Liver (tissue), 9 donors: ENCODE results near the gene ARHGEF33. TPM values are rescaled to one million over a fixed set of nuclear protein-coding genes. Genes with fewer than 3 reads are reported as not detected.

Source experiments
- DNase-seq: peaks from one replicate; pipeline ENCODE4 v3.0.0-alpha.2; 2017; ENCODE audit warnings: low spot score
- H3K27ac ChIP-seq, 2 donors: one replicate each; pipeline ENCODE4 v1.7.0; 2013; ENCODE audit warnings: inconsistent platforms in 2 of 2, low read length in 2 of 2, control low read depth in 1 of 2, low read depth in 1 of 2, mild to moderate bottlenecking in 1 of 2
- H3K27me3 ChIP-seq, 4 donors: one replicate each; pipeline versions ENCODE4 v1.6.1 to v1.7.0; 2013; ENCODE audit warnings: low read length in 3 of 4, inconsistent platforms in 1 of 4, mild to moderate bottlenecking in 1 of 4, moderate library complexity in 1 of 4; ENCODE audit not compliant: control insufficient read depth in 4 of 4, insufficient read depth in 4 of 4
- H3K36me3 ChIP-seq, 4 donors: one replicate each; pipeline versions ENCODE4 v1.6.1 to v1.7.0; 2013; ENCODE audit warnings: low read length in 3 of 4, mild to moderate bottlenecking in 3 of 4, low read depth in 1 of 4, moderate library complexity in 1 of 4; ENCODE audit not compliant: control insufficient read depth in 4 of 4, insufficient read depth in 3 of 4
- H3K4me1 ChIP-seq, 4 donors: one replicate each; pipeline versions ENCODE4 v1.6.1 to v1.7.0; 2013; ENCODE audit warnings: low read length in 3 of 4, mild to moderate bottlenecking in 3 of 4, moderate library complexity in 1 of 4; ENCODE audit not compliant: control insufficient read depth in 4 of 4, insufficient read depth in 4 of 4
- H3K4me3 ChIP-seq, 3 donors: one replicate each; pipeline versions ENCODE4 v1.6.1 to v1.7.0; 2013; ENCODE audit warnings: low read length in 3 of 3, control low read depth in 1 of 3, low read depth in 1 of 3, mild to moderate bottlenecking in 1 of 3
- H3K9ac ChIP-seq, 2 donors: one replicate each; pipeline ENCODE4 v1.7.0; 2013; ENCODE audit warnings: low read length in 2 of 2, mild to moderate bottlenecking in 2 of 2, moderate library complexity in 2 of 2, control low read depth in 1 of 2, low read depth in 1 of 2
- H3K9me3 ChIP-seq, 4 donors: one replicate each; pipeline versions ENCODE4 v1.6.1 to v1.7.0; 2013; ENCODE audit warnings: low read length in 3 of 4; ENCODE audit not compliant: control insufficient read depth in 4 of 4
- EGR1 ChIP-seq, 2 donors: IDR thresholded peaks; 2 replicates each; pipeline ENCODE4 v1.6.1; 2016 to 2018; ENCODE audit warnings: antibody characterized with exemption in 2 of 2, low read depth in 2 of 2
- FOXA1 ChIP-seq: IDR thresholded peaks from 2 replicates; pipeline ENCODE4 v1.6.1; 2016; ENCODE audit warnings: antibody characterized with exemption
- FOXA2 ChIP-seq: IDR thresholded peaks from 2 replicates; pipeline ENCODE4 v1.6.1; 2016; ENCODE audit warnings: antibody characterized with exemption
- GABPA ChIP-seq, 2 donors: IDR thresholded peaks in 1 of 2; conservative IDR thresholded peaks in 1 of 2; 2 replicates each; pipeline ENCODE4 v1.6.1; 2016; ENCODE audit warnings: antibody characterized with exemption in 2 of 2, mild to moderate bottlenecking in 1 of 2, moderate library complexity in 1 of 2
- HNF4A ChIP-seq, 2 donors: conservative IDR thresholded peaks; 2 replicates each; pipeline ENCODE4 v1.6.1; 2016; ENCODE audit warnings: antibody characterized with exemption in 2 of 2, mild to moderate bottlenecking in 2 of 2
- HNF4G ChIP-seq: IDR thresholded peaks from 2 replicates; pipeline ENCODE4 v1.6.1; 2016; ENCODE audit warnings: antibody characterized with exemption
- JUND ChIP-seq, 2 donors: IDR thresholded peaks; 2 replicates each; pipeline ENCODE4 v1.6.1; 2016; ENCODE audit warnings: antibody characterized with exemption in 2 of 2
- NR2F2 ChIP-seq: IDR thresholded peaks from 2 replicates; pipeline ENCODE4 v1.6.1; 2016; ENCODE audit warnings: antibody characterized with exemption
- RAD21 ChIP-seq, 2 donors: IDR thresholded peaks; 2 replicates each; pipeline ENCODE4 v1.6.1; 2016; ENCODE audit warnings: antibody characterized with exemption in 2 of 2, mild to moderate bottlenecking in 2 of 2
- RXRA ChIP-seq, 2 donors: IDR thresholded peaks; 2 replicates each; pipeline ENCODE4 v1.6.1; 2017 to 2018; ENCODE audit warnings: antibody characterized with exemption in 2 of 2, mild to moderate bottlenecking in 1 of 2
- SP1 ChIP-seq: IDR thresholded peaks from 2 replicates; pipeline ENCODE4 v1.6.1; 2018; ENCODE audit warnings: antibody characterized with exemption, mild to moderate bottlenecking
- TAF1 ChIP-seq: conservative IDR thresholded peaks from 2 replicates; pipeline ENCODE4 v1.6.1; 2016; ENCODE audit warnings: antibody characterized with exemption, mild to moderate bottlenecking
- YY1 ChIP-seq: IDR thresholded peaks from 2 replicates; pipeline ENCODE4 v1.6.1; 2016; ENCODE audit warnings: antibody characterized with exemption, mild to moderate bottlenecking
- WGBS: extraction: QIAGEN DNeasy Blood & Tissue Kit; methylation state at CpG from one replicate; pipeline ENCODE4 v1.1.7; 2013; 5-methylcytosine and 5-hydroxymethylcytosine counted together
- polyA plus RNA-seq, 2 donors: library from polyadenylated mRNA; stranded (reverse) in 1 of 2; unstranded in 1 of 2; fragments of 200-250 nt in 1 of 2; fragments of >200 nt in 1 of 2; fragmentation: Nextera tagmentation in 1 of 2; extraction: Ambion mirVana in 1 of 2; gene quantifications; one replicate each; pipeline versions ENCODE4 v1.2.1 to v1.2.3, GENCODE V29; 2013 to 2015
- total RNA-seq, 2 donors: library from RNA; depleted of rRNA; stranded (reverse); fragments of >200 nt; gene quantifications; one replicate each; pipeline ENCODE4 v1.2.3, GENCODE V29; 2014
- TF ChIP-seq, protein P1 (sequence below): IDR thresholded peaks from 2 replicates; pipeline ENCODE4 v1.6.1; 2016; ENCODE audit warnings: antibody characterized with exemption, mild to moderate bottlenecking
- TF ChIP-seq, protein P2 (sequence below): IDR thresholded peaks from 2 replicates; pipeline ENCODE4 v1.6.1; 2016; ENCODE audit warnings: antibody characterized with exemption
- TF ChIP-seq, protein P3 (sequence below): IDR thresholded peaks from 2 replicates; pipeline ENCODE4 v1.6.1; 2016; ENCODE audit warnings: antibody characterized with exemption
- TF ChIP-seq, protein P4 (sequence below): IDR thresholded peaks from 2 replicates; pipeline ENCODE4 v1.6.1; 2016; ENCODE audit warnings: antibody characterized with exemption
- TF ChIP-seq, protein P5 (sequence below): fragments of 150-350 bp; IDR thresholded peaks from 2 replicates; pipeline ENCODE4 v1.5.1; 2017; ENCODE audit warnings: improper control_type of control experiment, low read depth, low read length; ENCODE audit not compliant: missing input control
- donor health status: healthy.
- donor health status: healthy.
- donor health status: healthy.
- donor health status: healthy.
- donor health status: healthy.

ARHGEF33 gene
- total and polyA plus RNA-seq, 4 donors: 0.05 to 0.33 (median 0.08) TPM; not detected in 1

DNA sequence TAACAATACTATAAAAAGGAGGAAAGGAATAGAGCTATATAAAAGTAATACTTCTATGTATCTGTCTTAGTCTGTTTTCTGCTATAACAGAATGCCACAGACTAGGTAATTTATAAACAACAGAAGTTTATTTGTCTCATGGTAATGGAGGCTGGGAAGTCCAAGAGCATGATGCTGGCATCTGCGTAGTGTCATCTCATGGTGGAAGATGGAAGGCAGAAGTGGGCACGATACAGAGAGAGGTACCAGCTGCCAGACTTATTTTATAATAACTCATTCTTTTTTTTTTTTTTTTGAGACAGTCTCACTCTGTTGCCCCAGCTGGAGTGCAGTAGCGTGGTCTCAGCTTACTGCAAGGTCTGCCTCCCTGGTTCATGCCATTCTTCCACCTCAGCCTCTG is 18.2 kb upstream of the ARHGEF33 start:
- H3K4me3 ChIP-seq: no peak overlapping the region
- WGBS: 97% methylated on average over 3 of the region's 3 CpGs
- peaks cover 0 to 13% (median 9%) of the 10 kb centered on the region in 4 donors for H3K4me1 ChIP-seq
- no peak for TF ChIP-seq RXRA (IDR thresholded peaks at IDR 0.05)
- TF ChIP-seq, protein P1, sequence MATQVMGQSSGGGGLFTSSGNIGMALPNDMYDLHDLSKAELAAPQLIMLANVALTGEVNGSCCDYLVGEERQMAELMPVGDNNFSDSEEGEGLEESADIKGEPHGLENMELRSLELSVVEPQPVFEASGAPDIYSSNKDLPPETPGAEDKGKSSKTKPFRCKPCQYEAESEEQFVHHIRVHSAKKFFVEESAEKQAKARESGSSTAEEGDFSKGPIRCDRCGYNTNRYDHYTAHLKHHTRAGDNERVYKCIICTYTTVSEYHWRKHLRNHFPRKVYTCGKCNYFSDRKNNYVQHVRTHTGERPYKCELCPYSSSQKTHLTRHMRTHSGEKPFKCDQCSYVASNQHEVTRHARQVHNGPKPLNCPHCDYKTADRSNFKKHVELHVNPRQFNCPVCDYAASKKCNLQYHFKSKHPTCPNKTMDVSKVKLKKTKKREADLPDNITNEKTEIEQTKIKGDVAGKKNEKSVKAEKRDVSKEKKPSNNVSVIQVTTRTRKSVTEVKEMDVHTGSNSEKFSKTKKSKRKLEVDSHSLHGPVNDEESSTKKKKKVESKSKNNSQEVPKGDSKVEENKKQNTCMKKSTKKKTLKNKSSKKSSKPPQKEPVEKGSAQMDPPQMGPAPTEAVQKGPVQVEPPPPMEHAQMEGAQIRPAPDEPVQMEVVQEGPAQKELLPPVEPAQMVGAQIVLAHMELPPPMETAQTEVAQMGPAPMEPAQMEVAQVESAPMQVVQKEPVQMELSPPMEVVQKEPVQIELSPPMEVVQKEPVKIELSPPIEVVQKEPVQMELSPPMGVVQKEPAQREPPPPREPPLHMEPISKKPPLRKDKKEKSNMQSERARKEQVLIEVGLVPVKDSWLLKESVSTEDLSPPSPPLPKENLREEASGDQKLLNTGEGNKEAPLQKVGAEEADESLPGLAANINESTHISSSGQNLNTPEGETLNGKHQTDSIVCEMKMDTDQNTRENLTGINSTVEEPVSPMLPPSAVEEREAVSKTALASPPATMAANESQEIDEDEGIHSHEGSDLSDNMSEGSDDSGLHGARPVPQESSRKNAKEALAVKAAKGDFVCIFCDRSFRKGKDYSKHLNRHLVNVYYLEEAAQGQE: no peak
- no peak for TF ChIP-seq FOXA2
- no peak for TF ChIP-seq RAD21 (IDR thresholded peaks at IDR 0.05)
- no peak for TF ChIP-seq SP1
- no peak for TF ChIP-seq JUND (IDR thresholded peaks at IDR 0.05)
- TF ChIP-seq FOXA1: no peak
- no peak for TF ChIP-seq TAF1
- no peak for TF ChIP-seq NR2F2
- TF ChIP-seq, protein P2, sequence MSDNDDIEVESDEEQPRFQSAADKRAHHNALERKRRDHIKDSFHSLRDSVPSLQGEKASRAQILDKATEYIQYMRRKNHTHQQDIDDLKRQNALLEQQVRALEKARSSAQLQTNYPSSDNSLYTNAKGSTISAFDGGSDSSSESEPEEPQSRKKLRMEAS: no peak
- TF ChIP-seq, protein P3, sequence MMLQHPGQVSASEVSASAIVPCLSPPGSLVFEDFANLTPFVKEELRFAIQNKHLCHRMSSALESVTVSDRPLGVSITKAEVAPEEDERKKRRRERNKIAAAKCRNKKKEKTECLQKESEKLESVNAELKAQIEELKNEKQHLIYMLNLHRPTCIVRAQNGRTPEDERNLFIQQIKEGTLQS: no peak
- TF ChIP-seq, protein P4, sequence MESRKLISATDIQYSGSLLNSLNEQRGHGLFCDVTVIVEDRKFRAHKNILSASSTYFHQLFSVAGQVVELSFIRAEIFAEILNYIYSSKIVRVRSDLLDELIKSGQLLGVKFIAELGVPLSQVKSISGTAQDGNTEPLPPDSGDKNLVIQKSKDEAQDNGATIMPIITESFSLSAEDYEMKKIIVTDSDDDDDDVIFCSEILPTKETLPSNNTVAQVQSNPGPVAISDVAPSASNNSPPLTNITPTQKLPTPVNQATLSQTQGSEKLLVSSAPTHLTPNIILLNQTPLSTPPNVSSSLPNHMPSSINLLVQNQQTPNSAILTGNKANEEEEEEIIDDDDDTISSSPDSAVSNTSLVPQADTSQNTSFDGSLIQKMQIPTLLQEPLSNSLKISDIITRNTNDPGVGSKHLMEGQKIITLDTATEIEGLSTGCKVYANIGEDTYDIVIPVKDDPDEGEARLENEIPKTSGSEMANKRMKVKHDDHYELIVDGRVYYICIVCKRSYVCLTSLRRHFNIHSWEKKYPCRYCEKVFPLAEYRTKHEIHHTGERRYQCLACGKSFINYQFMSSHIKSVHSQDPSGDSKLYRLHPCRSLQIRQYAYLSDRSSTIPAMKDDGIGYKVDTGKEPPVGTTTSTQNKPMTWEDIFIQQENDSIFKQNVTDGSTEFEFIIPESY: no peak
- TF ChIP-seq HNF4G: no peak
- no peak for TF ChIP-seq YY1
- no peak for TF ChIP-seq GABPA (IDR thresholded peaks at IDR 0.05 in 1 of 2, conservative IDR thresholded peaks at IDR 0.05 in 1 of 2)
- TF ChIP-seq EGR1 (IDR thresholded peaks at IDR 0.05; ENCODE audit: low read depth in 2 of 2): no peak
- TF ChIP-seq, protein P5, sequence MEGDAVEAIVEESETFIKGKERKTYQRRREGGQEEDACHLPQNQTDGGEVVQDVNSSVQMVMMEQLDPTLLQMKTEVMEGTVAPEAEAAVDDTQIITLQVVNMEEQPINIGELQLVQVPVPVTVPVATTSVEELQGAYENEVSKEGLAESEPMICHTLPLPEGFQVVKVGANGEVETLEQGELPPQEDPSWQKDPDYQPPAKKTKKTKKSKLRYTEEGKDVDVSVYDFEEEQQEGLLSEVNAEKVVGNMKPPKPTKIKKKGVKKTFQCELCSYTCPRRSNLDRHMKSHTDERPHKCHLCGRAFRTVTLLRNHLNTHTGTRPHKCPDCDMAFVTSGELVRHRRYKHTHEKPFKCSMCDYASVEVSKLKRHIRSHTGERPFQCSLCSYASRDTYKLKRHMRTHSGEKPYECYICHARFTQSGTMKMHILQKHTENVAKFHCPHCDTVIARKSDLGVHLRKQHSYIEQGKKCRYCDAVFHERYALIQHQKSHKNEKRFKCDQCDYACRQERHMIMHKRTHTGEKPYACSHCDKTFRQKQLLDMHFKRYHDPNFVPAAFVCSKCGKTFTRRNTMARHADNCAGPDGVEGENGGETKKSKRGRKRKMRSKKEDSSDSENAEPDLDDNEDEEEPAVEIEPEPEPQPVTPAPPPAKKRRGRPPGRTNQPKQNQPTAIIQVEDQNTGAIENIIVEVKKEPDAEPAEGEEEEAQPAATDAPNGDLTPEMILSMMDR: no peak
- TF ChIP-seq HNF4A (conservative IDR thresholded peaks at IDR 0.05): no peak
- H3K9me3 ChIP-seq: no peaks in the 10 kb centered on the region
- H3K9ac ChIP-seq: no peak overlapping the region
- H3K27ac ChIP-seq: no peak overlapping the region
- peaks cover 0 to 4% (median 2%) of the 10 kb centered on the region in 4 donors for H3K36me3 ChIP-seq
- DNase-seq: no peak
- no peaks in the 10 kb centered on the region for H3K27me3 ChIP-seq
